Middle frontal gyrus (tissue), 1 donor: ENCODE measurements around the gene VPS39.
A peak's percentile ranks its signal among the peaks of the same experiment; 100 is the strongest.

Experiments used
- DNase-seq: peaks from one replicate; pipeline ENCODE4 v3.0.0-alpha.2; 2015; ENCODE audit warnings: low spot score; ENCODE audit errors: extremely low spot score

Gene VPS39

DNA sequence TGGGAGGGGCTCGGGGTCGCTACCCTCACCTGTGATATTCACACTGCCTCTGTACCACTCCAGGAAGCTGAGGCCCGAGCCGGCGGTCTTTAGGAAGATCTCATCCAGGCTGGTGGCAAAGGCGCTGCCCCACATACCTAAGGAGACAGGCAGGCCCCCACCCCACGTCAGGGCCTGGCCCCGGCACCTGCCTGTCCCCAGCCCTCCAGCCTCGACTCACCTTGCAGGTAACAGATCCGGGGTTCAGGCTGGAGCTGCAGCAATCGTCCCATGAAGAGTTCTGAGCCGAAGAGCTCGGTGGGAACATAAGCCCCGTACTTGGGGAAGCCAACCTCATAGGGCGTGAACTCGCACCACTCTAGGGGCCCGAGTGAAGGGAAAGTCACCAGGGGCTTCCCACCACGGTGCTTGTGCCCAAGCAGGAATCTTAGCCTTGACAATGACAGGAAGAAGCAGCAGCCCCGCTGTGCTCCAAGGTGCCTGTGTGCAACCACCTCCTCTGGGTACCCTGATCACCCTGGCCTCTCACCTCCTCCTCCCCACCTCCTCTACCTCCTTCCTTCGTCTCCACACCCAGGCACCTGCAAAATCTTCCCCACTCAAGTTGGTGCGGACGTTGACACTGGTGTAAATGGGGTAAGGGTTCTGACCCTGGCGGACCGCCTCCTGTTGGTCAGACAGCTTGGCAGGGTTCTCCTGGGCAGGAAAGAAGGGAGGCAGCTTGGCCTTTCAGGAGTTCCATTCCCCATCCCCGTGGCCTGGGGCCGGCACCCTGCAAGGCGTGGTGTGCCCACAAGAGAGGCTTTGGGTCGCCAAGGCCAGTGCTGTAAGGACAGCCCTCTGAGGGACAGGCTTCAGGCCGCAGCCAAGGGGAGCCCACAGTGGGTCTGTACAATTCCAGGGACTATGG is 62.3 kb downstream of the VPS39 start:
- DNase-seq, result no peak

DNA sequence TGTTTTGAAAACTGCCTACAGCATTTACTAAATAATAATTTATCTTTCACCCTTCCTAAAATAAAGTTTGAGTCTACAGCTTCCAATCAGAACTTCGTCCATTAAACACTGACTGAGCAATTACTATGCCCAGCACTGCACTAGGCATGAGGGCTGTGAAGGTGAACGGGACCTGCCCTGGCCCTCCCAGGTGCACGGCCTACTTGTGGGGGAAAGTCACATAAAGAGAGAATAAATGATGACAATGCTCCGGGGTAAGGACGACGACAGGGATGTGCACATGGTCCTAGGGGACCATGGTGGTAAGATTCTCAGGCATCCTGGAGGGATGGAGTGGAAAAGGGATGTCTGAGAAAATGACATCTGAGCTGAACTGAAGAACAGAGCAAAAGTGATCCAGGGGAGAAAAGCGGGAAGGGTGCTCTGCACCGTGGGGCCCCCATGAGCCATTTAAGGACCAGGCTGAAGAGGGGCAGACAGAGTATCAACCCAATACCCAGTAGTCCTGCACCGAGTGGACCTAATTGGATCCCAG is 63.2 kb downstream of the VPS39 start:
- DNase-seq, result no peak

- no peak for DNase-seq
Observed at GRCh38 chr15:42143866-42144625, 64.1 kb downstream of the VPS39 start.

GRCh38 chr15:42143356-42143755 is 64.7 kb downstream of the VPS39 start:
- no peak for DNase-seq

- DNase-seq, result no peak
Observed at GRCh38 chr15:42141795-42142667, 66.1 kb downstream of the VPS39 start.

- no peak for DNase-seq
Observed at GRCh38 chr15:42141246-42141645, 66.9 kb downstream of the VPS39 start.

GRCh38 chr15:42140383-42141070 is 67.6 kb downstream of the VPS39 start:
- DNase-seq, result no peak

GRCh38 chr15:42139596-42139995 is 68.5 kb downstream of the VPS39 start:
- no peak for DNase-seq

GRCh38 chr15:42138968-42139386 is 69.1 kb downstream of the VPS39 start:
- DNase-seq, result no peak

DNA sequence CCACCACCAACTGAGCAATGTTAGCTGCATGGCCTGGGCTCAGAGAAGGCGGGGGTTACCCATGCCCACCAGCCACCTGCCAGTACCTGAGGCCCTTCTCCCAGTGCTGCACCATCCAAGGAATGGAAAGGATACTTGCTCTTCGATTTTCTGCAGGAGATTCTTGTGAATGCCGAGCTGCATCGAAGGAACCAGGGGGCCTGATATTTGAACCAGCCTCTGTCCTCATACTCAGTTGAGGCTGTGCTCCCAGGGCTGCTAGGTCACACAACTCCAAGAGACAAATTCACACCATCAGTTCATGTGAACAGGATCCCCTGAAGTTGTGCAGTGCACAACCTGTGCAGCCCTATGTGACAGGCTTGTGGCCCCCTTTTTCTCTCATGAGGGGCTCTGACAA is 69.7 kb downstream of the VPS39 start:
- no peak for DNase-seq

DNA sequence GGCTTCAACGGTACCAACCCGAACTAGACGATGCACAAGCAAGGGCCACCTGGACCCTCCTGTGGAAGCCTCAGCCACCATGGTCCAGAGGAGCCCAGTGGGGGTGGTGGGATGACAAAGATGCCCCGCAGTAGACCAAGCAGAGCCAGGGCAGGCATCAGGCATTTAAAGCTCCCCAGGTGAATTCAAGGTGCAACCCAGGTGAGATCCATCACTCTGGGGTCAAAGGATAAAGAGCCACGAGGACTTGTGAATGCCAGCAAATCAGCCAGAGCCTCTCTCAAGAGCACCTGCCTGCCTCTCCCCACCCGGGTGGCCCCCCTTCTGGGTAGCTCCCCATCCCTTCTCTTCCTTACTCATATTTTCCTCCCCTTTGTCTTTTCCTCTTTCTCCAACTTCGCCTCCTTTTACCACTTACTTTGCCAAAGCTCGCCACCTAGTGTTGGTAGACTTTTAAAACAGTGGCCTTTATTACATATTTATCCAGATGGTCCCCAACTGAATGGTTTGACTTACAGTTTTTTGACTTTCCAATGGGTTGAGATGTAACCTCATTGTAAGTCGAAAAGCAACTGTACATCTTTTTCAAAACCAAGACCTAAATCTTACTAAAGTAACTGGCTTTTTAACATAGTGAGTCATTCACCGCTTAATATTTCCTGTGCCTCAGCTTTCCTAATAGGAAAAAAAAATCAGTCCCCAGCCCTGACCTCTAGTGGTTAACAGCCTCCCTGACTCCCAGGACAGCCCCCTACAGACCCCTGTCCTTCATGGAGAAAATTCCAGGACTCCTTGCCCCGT is 70.4 kb downstream of the VPS39 start:
- peak; percentile 24 for DNase-seq

- no peak for DNase-seq
Observed at GRCh38 chr15:42136513-42136912, 71.6 kb downstream of the VPS39 start.

- no peak for DNase-seq
Observed at GRCh38 chr15:42135351-42135750, 72.8 kb downstream of the VPS39 start.

DNA sequence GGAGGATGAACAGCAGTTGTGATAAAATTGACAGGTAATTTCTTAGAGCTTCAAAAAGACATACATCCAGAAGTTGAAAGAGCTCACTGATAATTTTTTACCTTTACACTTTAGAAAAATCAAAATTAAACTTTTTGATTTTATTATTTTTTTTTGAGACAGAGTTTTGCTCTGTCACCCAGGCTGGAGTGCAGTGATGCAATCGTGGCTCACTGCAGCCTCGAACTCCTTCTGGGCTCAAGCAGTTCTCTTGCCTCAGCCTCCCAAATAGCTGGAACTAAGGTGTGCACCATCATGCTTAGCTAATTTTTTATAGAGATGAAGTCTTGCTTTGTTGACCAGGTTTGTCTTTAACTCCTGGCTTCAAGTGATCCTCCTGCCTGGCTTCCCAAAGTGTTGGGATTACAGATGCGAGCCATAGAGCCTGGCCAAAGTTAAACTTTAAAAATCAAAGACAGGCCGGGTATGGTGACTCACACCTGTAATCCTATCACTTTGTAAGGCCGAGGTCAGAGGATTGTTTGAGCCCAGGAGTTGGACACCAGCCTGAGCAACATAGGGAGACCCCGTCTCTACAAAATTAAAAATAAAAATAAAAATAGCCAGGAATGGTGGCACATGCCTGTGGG is 73.4 kb downstream of the VPS39 start:
- no peak for DNase-seq

DNA sequence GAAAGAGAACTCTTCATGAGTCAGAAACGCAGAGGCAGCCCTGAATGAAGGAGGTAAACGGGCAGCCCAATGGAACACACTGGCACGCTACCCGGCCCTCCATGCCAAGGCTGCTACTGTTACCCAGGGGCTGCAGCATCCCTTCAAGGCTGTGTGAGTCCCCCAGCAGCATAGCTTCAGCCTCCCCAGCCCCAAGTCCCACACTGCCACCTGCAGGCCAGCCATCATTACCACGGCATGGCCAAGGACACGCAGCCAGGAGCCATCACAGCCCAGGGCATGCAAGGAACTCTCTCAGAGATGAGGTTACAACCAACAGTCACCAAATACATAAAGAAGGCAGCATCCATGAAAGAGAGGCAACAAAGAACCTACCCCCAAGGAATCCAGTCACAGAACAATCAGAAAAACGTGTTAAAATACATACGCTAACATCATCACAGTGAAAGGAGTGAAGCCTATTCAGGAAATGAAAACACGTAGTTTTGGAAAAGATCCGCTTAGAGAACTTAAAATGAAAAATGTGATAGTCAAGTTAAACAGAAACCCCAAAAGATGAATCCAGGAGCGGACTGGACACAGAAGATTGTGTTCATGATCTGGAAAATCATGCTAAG is 74.1 kb downstream of the VPS39 start:
- DNase-seq, result no peak

GRCh38 chr15:42133356-42133755 is 74.7 kb downstream of the VPS39 start:
- DNase-seq, result no peak

- DNase-seq, result no peak
Observed at GRCh38 chr15:42131826-42132806, 76.0 kb downstream of the VPS39 start.

- DNase-seq, result no peak
Observed at GRCh38 chr15:42131006-42131405, 77.1 kb downstream of the VPS39 start.
